GM13976 (cell line): Measurements from ENCODE around the gene CFAP157.
"Not testable (repeated sequence)": the region's sequence is repeated elsewhere in the genome, so short reads cannot be mapped to it uniquely, and the experiment has no call there.

Source experiments
- DNase-seq: peaks from one replicate; pipeline ENCODE4 v3.0.0; 2012; ENCODE audit warnings: low spot score
- CTCF ChIP-seq: IDR thresholded peaks from 2 replicates; pipeline ENCODE4 v1.5.1; 2012; ENCODE audit warnings: borderline replicate concordance, mild to moderate bottlenecking; ENCODE audit not compliant: insufficient read depth; ENCODE audit errors: extremely low read depth, missing control alignments, control extremely low read depth
- in situ Hi-C: fragments of 300-500 bp; cut with MboI; formaldehyde crosslinking; loops from one replicate; pipeline ENCODE4 v1.12.0; 2022; ENCODE audit warnings: low sequenced_read_pairs, mixed read lengths, inconsistent platforms; ENCODE audit not compliant: unreplicated experiment

The CFAP157 gene

DNA sequence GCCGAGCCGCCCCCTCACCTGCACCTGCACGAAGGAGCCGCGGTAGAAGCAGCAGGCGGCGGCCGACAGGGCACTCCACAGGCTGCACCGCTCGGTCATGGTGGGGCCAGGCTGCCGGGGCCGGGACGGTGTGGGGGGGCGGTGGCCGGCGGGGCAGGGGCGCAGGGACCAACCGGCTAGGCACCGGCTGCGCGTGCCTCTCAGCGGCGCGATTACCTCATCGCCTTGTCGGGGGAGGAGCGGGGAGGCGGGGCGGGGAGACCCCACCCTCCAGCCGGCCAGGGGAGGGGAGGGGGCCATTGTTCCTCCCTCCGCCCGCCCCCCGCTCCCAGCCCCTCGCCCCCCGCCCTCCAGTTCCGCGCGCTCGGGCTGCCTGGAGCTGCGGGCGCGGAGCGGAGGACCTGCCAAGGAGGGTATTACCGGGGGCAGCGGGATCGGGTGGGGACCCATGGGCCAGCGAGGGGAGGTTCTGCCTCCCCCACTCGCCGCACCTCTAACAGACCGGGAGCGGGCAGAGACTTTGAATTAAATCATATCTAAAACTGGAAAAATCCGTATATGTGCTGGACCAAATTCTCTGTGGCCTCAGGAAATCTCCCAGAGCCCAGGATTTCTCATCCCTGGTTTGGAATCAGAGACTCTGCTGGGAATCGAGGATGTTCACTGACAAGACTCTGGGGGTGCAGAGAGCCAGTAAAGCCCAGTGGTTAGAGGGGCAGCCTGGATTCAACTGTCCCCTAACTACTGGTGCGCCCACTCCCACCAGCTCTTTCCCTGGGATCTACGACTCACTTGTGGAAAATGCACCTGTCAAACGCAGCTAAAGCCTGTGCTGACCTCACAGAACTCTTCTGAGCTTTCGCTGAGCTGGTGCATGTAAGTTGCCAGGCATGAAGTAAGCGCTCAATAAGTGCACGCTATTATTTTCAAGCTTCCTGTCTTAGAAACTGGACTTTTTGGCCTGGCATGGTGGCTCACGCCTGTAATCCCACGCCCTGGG is 48.6 kb downstream of the CFAP157 start:
- no peak for TF ChIP-seq CTCF
- no peak for DNase-seq
- in situ Hi-C loops = no loop called here

- DNase-seq = no peak
- TF ChIP-seq CTCF = no peak
- in situ Hi-C loops = no loop called here
These were observed 49.4 kb downstream of the CFAP157 start for GRCh38 chr9:127756233-127756632.

GRCh38 chr9:127756776-127757175 is 50.0 kb downstream of the CFAP157 start:
- in situ Hi-C loops, DNase-seq: not testable (repeated sequence)

DNA sequence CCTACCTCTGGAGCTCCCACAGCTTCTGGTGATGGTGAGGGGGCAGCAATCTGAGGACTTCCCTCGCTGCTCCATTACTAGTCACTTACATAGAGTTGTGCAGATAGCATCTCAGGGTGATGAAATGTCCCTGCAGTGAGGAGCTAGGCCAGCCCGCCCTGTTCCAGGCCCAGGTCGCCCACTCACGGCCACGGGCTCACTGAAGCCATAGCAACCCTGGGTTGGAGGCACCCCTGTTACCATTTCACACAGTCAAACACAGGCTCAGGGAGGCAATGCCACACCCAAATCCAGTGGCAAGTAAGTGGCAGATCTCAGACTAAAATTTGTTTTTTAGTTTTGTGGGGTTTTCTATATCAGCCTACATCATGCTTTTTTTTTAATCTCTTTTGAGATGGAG is 52.1 kb downstream of the CFAP157 start:
- no peak for TF ChIP-seq CTCF
- no peak for DNase-seq
- in situ Hi-C loops = no loop called here

GRCh38 chr9:127761061-127761460 is 54.3 kb downstream of the CFAP157 start:
- no peak for DNase-seq
- TF ChIP-seq CTCF = no peak
- in situ Hi-C loops = no loop called here

DNA sequence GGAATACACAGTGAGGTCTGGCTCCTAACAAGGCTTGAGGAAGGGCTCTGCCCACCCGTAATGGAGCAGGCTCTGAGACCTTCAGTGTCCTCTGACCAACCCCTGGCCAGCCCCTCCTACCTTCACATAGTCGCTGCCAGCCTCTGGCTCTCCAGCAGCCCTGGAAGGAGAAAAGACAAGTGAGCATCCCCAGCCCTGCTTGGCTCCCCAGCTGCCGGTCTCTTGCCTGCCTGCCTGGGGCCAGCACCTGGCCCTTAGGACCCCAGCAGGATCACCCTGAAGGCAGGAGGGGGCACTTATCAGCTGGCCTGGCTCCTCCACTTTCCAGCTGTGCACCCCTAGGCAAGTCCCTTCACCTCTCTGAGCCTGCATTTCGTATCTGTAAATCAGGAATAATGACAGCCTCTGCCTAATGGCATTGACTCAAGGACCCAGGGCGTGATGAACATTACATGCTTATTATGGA is 54.7 kb downstream of the CFAP157 start:
- no peak for DNase-seq

More for the DNA sequence above, 54.7 kb downstream of the CFAP157 start:
- in situ Hi-C loops = no loop called here
- no peak for TF ChIP-seq CTCF
